ENCODE results near the gene SLC6A15.

SLC6A15 gene

GRCh38 chr12:84857525-84858208, 54.9 kb downstream of the SLC6A15 start:
- no peak for DNase-seq (ENCODE audit: extremely low read depth, low read depth)
- TF ChIP-seq CTCF (IDR thresholded peaks at IDR 0.05; ENCODE audit: low read depth, low read length, missing control alignments), result no peak
- no peak overlapping the region for H3K4me3 ChIP-seq (replicated peaks; ENCODE audit: low read depth, low read length)

GRCh38 chr12:84856156-84856900, 56.3 kb downstream of the SLC6A15 start:
- no peak for TF ChIP-seq CTCF (IDR thresholded peaks at IDR 0.05; ENCODE audit: low read depth, low read length, missing control alignments)
- no peak overlapping the region for H3K4me3 ChIP-seq (replicated peaks; ENCODE audit: low read depth, low read length)
- no peak for DNase-seq (ENCODE audit: extremely low read depth, low read depth)

GRCh38 chr12:84843593-84844144, 68.9 kb downstream of the SLC6A15 start:
- TF ChIP-seq CTCF (IDR thresholded peaks at IDR 0.05; ENCODE audit: low read depth, low read length, missing control alignments), result no peak
- no peak overlapping the region for H3K4me3 ChIP-seq (replicated peaks; ENCODE audit: low read depth, low read length)
- no peak for DNase-seq (ENCODE audit: extremely low read depth, low read depth)

- peak; percentile 53 for TF ChIP-seq CTCF (IDR thresholded peaks at IDR 0.05; ENCODE audit: low read depth, low read length, missing control alignments)
- H3K4me3 ChIP-seq (replicated peaks; ENCODE audit: low read depth, low read length), result no peak overlapping the region
- DNase-seq (ENCODE audit: extremely low read depth, low read depth), result peak; percentile 55
Measured at GRCh38 chr12:84842406-84843013, 70.1 kb downstream of the SLC6A15 start.

- no peak for DNase-seq (ENCODE audit: extremely low read depth, low read depth)
- no peak for TF ChIP-seq CTCF (IDR thresholded peaks at IDR 0.05; ENCODE audit: low read depth, low read length, missing control alignments)
- no peak overlapping the region for H3K4me3 ChIP-seq (replicated peaks; ENCODE audit: low read depth, low read length)
Measured at GRCh38 chr12:84841591-84841990, 71.0 kb downstream of the SLC6A15 start.

GRCh38 chr12:84840356-84840755, 72.2 kb downstream of the SLC6A15 start:
- no peak overlapping the region for H3K4me3 ChIP-seq (replicated peaks; ENCODE audit: low read depth, low read length)
- DNase-seq (ENCODE audit: extremely low read depth, low read depth), result no peak
- TF ChIP-seq CTCF (IDR thresholded peaks at IDR 0.05; ENCODE audit: low read depth, low read length, missing control alignments), result no peak

Measured in HFF-Myc (cell line).